ENCODE results near the gene ITPRID1.

DNA sequence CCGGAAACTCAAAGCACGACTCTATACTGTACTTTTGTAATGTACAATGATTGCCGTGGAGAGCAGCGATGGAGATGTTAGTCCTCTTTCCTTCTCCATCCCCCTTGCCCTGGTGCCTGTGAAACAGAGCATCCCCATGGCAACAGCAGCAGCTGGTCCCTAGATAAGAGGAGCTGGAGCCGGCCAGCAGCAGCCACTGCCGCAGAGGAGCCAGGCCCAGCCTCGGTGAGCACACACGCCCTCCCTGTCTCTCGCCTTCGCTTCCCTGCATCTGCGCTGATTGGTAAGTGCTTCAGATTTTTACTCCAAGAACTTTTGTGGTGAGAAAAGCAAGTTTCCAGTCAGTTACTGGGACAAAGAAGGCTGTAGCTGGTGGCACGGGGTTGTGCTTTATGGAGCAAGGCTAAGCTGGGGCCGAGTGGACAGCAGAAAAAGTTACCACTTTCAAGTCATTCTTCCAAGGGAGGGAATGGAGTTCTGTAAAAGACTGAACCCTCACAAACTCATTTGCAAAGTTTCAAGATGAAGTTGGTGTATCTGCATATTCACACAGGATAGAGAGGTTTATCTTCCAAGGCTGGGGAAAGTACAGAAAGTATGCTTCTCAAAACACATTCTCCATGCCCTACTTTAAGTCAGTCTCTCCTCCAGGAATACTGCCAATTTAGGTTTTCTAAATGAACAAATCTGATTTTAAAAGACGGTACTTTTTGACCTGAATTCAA, 173.3 kb downstream of the ITPRID1 start, which contains the start of gene PPP1R17:
- TF ChIP-seq, protein P1, sequence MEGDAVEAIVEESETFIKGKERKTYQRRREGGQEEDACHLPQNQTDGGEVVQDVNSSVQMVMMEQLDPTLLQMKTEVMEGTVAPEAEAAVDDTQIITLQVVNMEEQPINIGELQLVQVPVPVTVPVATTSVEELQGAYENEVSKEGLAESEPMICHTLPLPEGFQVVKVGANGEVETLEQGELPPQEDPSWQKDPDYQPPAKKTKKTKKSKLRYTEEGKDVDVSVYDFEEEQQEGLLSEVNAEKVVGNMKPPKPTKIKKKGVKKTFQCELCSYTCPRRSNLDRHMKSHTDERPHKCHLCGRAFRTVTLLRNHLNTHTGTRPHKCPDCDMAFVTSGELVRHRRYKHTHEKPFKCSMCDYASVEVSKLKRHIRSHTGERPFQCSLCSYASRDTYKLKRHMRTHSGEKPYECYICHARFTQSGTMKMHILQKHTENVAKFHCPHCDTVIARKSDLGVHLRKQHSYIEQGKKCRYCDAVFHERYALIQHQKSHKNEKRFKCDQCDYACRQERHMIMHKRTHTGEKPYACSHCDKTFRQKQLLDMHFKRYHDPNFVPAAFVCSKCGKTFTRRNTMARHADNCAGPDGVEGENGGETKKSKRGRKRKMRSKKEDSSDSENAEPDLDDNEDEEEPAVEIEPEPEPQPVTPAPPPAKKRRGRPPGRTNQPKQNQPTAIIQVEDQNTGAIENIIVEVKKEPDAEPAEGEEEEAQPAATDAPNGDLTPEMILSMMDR (IDR thresholded peaks at IDR 0.05 in 8 of 11, conservative IDR thresholded peaks at IDR 0.05 in 3 of 11) = no peak
- TF ChIP-seq POLR2A (IDR thresholded peaks at IDR 0.05) (no peak), POLR2AphosphoS5 (IDR thresholded peaks at IDR 0.05) (no peak)
